Endothelial cell of umbilical vein (primary cell): Measurements from ENCODE around the gene ZBTB32. TPM values are rescaled to one million over a fixed set of nuclear protein-coding genes. Genes with fewer than 3 reads are reported as not detected.

Experiments
- BruUV-seq: library from RNA; stranded (reverse); fragments of 400-500 nt; replicated peaks from 2 replicates; lab custom pipeline; 2021; lab: Mats Ljungman, UMichigan
- CTCF ChIA-PET: fragments of 300-600, 350-600 bp; sonication (Branson Sonifier 250); formaldehyde crosslinking; loops from one replicate; lab custom pipeline; 2021; ENCODE audit warnings: antibody characterized with exemption, inconsistent platforms; lab: Charles Lee
- POLR2A ChIA-PET: fragments of 300-600, 350-600 bp; sonication (Branson Sonifier 250); formaldehyde crosslinking; loops from one replicate; lab custom pipeline; 2021; ENCODE audit warnings: antibody characterized with exemption, inconsistent platforms; lab: Charles Lee
- DNase-seq: peaks from one replicate; pipeline ENCODE4 v3.0.0-alpha.2; 2011; ENCODE audit warnings: low read depth, low spot score
- FAIRE-seq: peaks from 2 replicates; lab custom pipeline; 2011; peaks lifted over from hg19 to GRCh38; lab: Jason Lieb, UNC
- H2AFZ ChIP-seq: 2 replicates; pipeline ENCODE4 v1.6.0; 2012; ENCODE audit warnings: low read depth, low read length, control low read depth, inconsistent platforms
- H3K27ac ChIP-seq: 2 replicates; pipeline ENCODE4 v1.5.1; 2011; ENCODE audit warnings: low read depth, mild to moderate bottlenecking, control low read depth, low read length, moderate library complexity; ENCODE audit not compliant: insufficient read depth
- H3K27me3 ChIP-seq, 2 experiments: 2 replicates each; pipeline versions ENCODE4 v1.6.0 to v1.6.1; 2011; ENCODE audit warnings: low read length in 2 of 2, mixed read lengths in 1 of 2; ENCODE audit not compliant: control insufficient read depth in 2 of 2, insufficient read depth in 2 of 2
- H3K36me3 ChIP-seq, 2 experiments: 2 replicates in 1 of 2; 3 replicates in 1 of 2; pipeline ENCODE4 v1.5.1; 2011; ENCODE audit warnings: low read length in 2 of 2, mild to moderate bottlenecking in 1 of 2, moderate library complexity in 1 of 2; ENCODE audit not compliant: control insufficient read depth in 2 of 2, insufficient read depth in 2 of 2; ENCODE audit errors: extremely low read depth in 1 of 2
- H3K4me1 ChIP-seq: 3 replicates; pipeline ENCODE4 v1.5.1; 2011; ENCODE audit warnings: mild to moderate bottlenecking, low read length; ENCODE audit not compliant: control insufficient read depth, insufficient read depth; ENCODE audit errors: extremely low read depth
- H3K4me2 ChIP-seq: 2 replicates; pipeline ENCODE4 v1.6.1; 2011; ENCODE audit warnings: low read length, control low read depth, mixed read lengths; ENCODE audit not compliant: insufficient read depth
- H3K4me3 ChIP-seq, 3 experiments: fragments of 200-600 bp in 1 of 3; sonication (generic), shearing (Covaris generic) in 1 of 3; replicated peaks in 1 of 3; 2 replicates each; pipeline ENCODE4 v1.5.1; 2011 to 2016; ENCODE audit warnings: control low read depth in 3 of 3, low read length in 3 of 3, mild to moderate bottlenecking in 2 of 3, inconsistent platforms in 1 of 3, low read depth in 1 of 3, moderate library complexity in 1 of 3; ENCODE audit not compliant: insufficient read depth in 1 of 3
- H3K79me2 ChIP-seq: 2 replicates; pipeline ENCODE4 v1.6.0; 2012; ENCODE audit warnings: low read length, inconsistent platforms; ENCODE audit not compliant: control insufficient read depth, insufficient read depth
- H3K9ac ChIP-seq: replicated peaks from 2 replicates; pipeline ENCODE3; 2011; ENCODE audit warnings: low read length, control low read depth; ENCODE audit not compliant: insufficient read depth; ENCODE audit errors: extremely low read depth
- H3K9me1 ChIP-seq: replicated peaks from 3 replicates; pipeline ENCODE4 v1.6.0; 2011; ENCODE audit warnings: mild to moderate bottlenecking, low read length; ENCODE audit not compliant: control insufficient read depth, insufficient read depth; ENCODE audit errors: extremely low read depth
- H3K9me3 ChIP-seq: replicated peaks from 2 replicates; pipeline ENCODE4 v1.5.1; 2012; ENCODE audit warnings: low read length, inconsistent platforms; ENCODE audit not compliant: control insufficient read depth, insufficient read depth
- H4K20me1 ChIP-seq: replicated peaks from 2 replicates; pipeline ENCODE3; 2011; ENCODE audit warnings: mild to moderate bottlenecking, low read length; ENCODE audit not compliant: control insufficient read depth, insufficient read depth; ENCODE audit errors: extremely low read depth
- EZH2 ChIP-seq: IDR thresholded peaks from 2 replicates; pipeline ENCODE4 v1.6.1; 2012; ENCODE audit warnings: borderline replicate concordance, low read depth, mild to moderate bottlenecking, moderate library complexity, low read length, inconsistent platforms; ENCODE audit not compliant: severe bottlenecking
- FOS ChIP-seq: IDR thresholded peaks from 2 replicates; pipeline ENCODE4 v1.6.1; 2011; ENCODE audit warnings: mild to moderate bottlenecking, low read length, moderate library complexity, borderline replicate concordance; ENCODE audit not compliant: insufficient read depth
- GATA2 ChIP-seq: IDR thresholded peaks from 2 replicates; pipeline ENCODE4 v1.7.0; 2011; ENCODE audit warnings: low read depth, mild to moderate bottlenecking, moderate library complexity, mixed read lengths, low read length; ENCODE audit not compliant: insufficient read length, insufficient read depth
- JUN ChIP-seq: IDR thresholded peaks from 2 replicates; pipeline ENCODE4 v1.6.1; 2011; ENCODE audit warnings: borderline replicate concordance, low read depth; ENCODE audit not compliant: insufficient read length, insufficient read depth
- MYC ChIP-seq: IDR thresholded peaks from one replicate; pipeline ENCODE4 v1.6.1; 2011; ENCODE audit warnings: mild to moderate bottlenecking, low read depth, low read length
- POLR2A ChIP-seq: IDR thresholded peaks from 2 replicates; pipeline ENCODE4 v1.6.1; 2012; ENCODE audit warnings: low read depth, mild to moderate bottlenecking, control low read depth, low read length
- POLR2AphosphoS5 ChIP-seq: IDR thresholded peaks from 2 replicates; pipeline ENCODE4 v1.6.1; 2012; ENCODE audit warnings: low read depth, mild to moderate bottlenecking, control low read depth, low read length, moderate library complexity; ENCODE audit not compliant: insufficient read depth
- dilution Hi-C: fragments of 300-500 bp; cut with MboI; formaldehyde crosslinking; loops from one replicate; pipeline ENCODE4 v1.15.0; 2019; ENCODE audit warnings: low sequenced_read_pairs; ENCODE audit not compliant: extremely low pct_ligation_motif_present
- intact Hi-C: fragments of 100-400 bp; cut with micrococcal nuclease; formaldehyde crosslinking; loops from one replicate; pipeline ENCODE4 v1.10.0; 2022
- polyA plus RNA-seq, 4 experiments: library from polyadenylated mRNA; depleted of rRNA in 3 of 4; stranded (reverse) in 3 of 4; unstranded in 1 of 4; fragments of >200 nt; gene quantifications; 2 replicates each; pipeline versions ENCODE4 v1.2.1 to v1.2.3, GENCODE V29; 2011 to 2012; ENCODE audit warnings: missing spikeins in 1 of 4
- total RNA-seq: library from RNA; stranded (reverse); gene quantifications from 2 replicates; pipeline ENCODE4 v1.2.3, GENCODE V29; 2021
- TF ChIP-seq, protein P1 (sequence below): IDR thresholded peaks from 2 replicates; pipeline ENCODE4 v1.6.1; 2011; ENCODE audit not compliant: insufficient read depth, insufficient read length
- TF ChIP-seq, protein P2 (sequence below), 2 donors: IDR thresholded peaks; 1 replicate in 1 of 2; 2 replicates in 1 of 2; pipeline ENCODE4 v1.5.1; 2011; ENCODE audit warnings: low read length in 2 of 2, mild to moderate bottlenecking in 2 of 2, moderate library complexity in 2 of 2, control low read depth in 1 of 2, inconsistent platforms in 1 of 2, low read depth in 1 of 2; ENCODE audit not compliant: insufficient read depth in 1 of 2; ENCODE audit errors: extremely low read depth in 1 of 2

The ZBTB32 gene
- total and polyA plus RNA-seq, 2 donors (not counting 3 experiments of a cell fraction or from before 2014, with no cell fraction given) = not detected

DNA sequence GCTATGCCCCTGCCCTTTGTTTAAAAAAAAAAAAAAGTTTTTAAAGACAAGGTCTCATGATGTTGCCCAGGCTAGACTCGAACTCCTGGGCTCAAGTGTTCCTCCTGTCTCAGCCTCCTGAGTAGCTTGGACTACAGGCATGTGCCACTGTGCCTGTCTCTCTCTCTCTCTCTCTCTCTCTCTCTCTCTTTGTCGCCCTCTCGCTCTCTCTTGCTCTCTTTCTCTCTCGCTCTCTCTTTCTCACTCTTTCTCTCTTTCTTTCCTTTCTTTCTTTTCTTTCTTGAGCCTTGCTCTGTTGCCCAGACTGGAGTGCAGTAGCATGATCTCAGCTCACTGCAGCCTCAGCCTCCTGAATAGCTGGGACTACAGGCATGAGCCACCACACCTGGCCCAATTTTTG is 48.8 kb upstream of the ZBTB32 start:
- no peak overlapping the region for H3K4me3 ChIP-seq
- no peak overlapping the region for H3K27ac ChIP-seq
- CTCF ChIA-PET = interaction anchor here (1.8 kb wide), 1 partner anchor 9 kb away, joined by 5 read pairs; no protein-coding TSS in a partner anchor
- POLR2A ChIA-PET = no interaction called here
- intact Hi-C loops = no loop called here
- H3K4me2 ChIP-seq = no peak overlapping the region
- no peaks in the 10 kb centered on the region for H3K27me3 ChIP-seq
- H3K79me2 ChIP-seq = peaks cover 3% of the 10 kb centered on the region
- dilution Hi-C loops = no loop called here
- peaks cover 9 to 20% of the 10 kb centered on the region in 2 experiments for H3K36me3 ChIP-seq
- no peaks in the 10 kb centered on the region for H3K4me1 ChIP-seq
- H2AFZ ChIP-seq = no peak overlapping the region
- H3K9me1 ChIP-seq = no peaks in the 10 kb centered on the region
- no peak overlapping the region for H3K9ac ChIP-seq
- BruUV-seq = no TSS peak
- no peaks in the 10 kb centered on the region for H4K20me1 ChIP-seq
- no peak for DNase-seq
- FAIRE-seq = no peak
- TF ChIP-seq, protein P1, sequence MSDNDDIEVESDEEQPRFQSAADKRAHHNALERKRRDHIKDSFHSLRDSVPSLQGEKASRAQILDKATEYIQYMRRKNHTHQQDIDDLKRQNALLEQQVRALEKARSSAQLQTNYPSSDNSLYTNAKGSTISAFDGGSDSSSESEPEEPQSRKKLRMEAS = no peak
- no peak for TF ChIP-seq JUN
- TF ChIP-seq GATA2 = no peak
- no peak for TF ChIP-seq MYC
- no peak for TF ChIP-seq EZH2
- TF ChIP-seq, protein P2, sequence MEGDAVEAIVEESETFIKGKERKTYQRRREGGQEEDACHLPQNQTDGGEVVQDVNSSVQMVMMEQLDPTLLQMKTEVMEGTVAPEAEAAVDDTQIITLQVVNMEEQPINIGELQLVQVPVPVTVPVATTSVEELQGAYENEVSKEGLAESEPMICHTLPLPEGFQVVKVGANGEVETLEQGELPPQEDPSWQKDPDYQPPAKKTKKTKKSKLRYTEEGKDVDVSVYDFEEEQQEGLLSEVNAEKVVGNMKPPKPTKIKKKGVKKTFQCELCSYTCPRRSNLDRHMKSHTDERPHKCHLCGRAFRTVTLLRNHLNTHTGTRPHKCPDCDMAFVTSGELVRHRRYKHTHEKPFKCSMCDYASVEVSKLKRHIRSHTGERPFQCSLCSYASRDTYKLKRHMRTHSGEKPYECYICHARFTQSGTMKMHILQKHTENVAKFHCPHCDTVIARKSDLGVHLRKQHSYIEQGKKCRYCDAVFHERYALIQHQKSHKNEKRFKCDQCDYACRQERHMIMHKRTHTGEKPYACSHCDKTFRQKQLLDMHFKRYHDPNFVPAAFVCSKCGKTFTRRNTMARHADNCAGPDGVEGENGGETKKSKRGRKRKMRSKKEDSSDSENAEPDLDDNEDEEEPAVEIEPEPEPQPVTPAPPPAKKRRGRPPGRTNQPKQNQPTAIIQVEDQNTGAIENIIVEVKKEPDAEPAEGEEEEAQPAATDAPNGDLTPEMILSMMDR (IDR thresholded peaks at IDR 0.05; ENCODE audit: extremely low read depth in 1 of 2, insufficient read depth in 1 of 2, low read depth in 1 of 2, low read length in 2 of 2) = no peak
- TF ChIP-seq FOS = no peak
- no peak for TF ChIP-seq POLR2AphosphoS5
- TF ChIP-seq POLR2A = no peak
- no peaks in the 10 kb centered on the region for H3K9me3 ChIP-seq
